Measurements from ENCODE around the gene ABLIM1.

Gene ABLIM1

GRCh38 chr10:114499630-114500190 lies 158.4 kb downstream of the ABLIM1 start:
- in situ Hi-C loops (cut with MboI; ENCODE audit: low sequenced_read_pairs), result no loop called here

DNA sequence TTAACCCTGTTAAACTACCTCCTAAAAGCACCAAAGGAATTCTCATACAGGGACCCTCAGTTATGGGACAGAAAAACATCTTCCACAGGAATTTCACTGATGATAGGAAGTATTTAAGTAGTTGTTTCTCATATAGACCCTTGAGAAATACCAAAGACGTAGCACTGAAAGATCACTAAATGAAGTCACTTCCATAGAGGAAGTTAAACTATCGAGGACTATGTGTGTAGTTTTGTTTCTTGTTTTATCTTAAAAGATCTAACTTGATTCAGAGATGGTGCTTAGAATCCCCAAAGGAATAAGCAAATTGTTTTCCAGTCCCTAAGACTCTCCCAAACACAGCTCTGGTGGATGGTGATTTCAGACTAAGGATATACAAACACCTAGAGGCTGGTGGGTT lies 159.0 kb downstream of the ABLIM1 start:
- in situ Hi-C loops (cut with MboI; ENCODE audit: low sequenced_read_pairs), result no loop called here

DNA sequence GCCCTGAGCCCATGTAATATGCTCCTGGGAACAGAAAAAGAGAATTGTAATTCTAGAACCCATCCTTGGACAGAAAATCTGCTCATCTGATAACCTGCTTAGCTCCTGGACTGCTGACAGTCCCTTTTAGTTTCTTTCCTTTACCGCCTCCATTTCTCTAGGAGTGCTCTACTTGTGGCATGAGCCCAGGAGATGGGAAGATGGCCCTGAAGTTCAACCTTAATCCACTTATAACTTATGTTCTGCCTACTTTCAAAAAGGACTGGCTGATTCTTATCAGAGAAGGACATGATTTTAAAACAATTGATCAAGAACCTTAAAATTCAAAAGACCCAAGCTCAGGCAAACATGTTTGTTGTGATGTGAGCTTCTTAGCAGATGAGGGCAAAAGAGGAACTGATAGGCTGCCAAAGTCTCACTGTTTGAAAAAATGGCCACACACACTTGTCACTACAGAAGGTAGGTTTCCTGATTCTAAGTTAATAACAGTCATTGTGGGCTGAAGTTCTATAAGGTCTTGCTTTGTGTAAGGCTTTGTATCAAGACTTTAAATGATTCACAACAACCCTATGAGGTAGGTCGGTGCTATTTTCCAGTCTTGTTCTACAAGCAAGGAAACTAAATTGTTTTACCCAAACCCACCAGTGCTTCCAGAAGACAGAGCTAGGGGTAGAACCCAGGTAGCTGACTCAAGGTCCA lies 159.5 kb downstream of the ABLIM1 start:
- in situ Hi-C loops (cut with MboI; ENCODE audit: low sequenced_read_pairs), result no loop called here

DNA sequence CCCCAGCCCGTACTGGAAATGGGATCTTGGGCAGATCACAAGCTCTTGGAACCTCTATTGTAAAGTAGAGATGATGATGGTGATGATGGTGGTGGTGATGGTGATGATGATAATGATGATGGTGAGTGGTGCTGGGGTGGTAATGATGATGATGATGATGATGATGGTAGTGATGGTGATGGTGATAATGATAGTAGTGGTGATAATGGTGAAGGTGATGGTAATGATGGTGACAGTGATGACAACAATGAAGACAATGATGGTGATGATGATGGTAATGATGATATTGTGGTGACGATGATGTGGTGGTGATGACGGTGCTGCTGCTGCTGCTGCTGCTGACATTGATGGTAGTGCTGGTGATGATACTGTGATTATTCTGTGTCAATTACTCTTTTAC lies 162.8 kb downstream of the ABLIM1 start:
- in situ Hi-C loops (cut with MboI; ENCODE audit: low sequenced_read_pairs), result no loop called here

- in situ Hi-C loops (cut with MboI; ENCODE audit: low sequenced_read_pairs), result no loop called here
These were observed 165.6 kb downstream of the ABLIM1 start for GRCh38 chr10:114492351-114493037.

- in situ Hi-C loops (cut with MboI; ENCODE audit: low sequenced_read_pairs), result no loop called here
These were observed 166.1 kb downstream of the ABLIM1 start for GRCh38 chr10:114491933-114492332.

DNA sequence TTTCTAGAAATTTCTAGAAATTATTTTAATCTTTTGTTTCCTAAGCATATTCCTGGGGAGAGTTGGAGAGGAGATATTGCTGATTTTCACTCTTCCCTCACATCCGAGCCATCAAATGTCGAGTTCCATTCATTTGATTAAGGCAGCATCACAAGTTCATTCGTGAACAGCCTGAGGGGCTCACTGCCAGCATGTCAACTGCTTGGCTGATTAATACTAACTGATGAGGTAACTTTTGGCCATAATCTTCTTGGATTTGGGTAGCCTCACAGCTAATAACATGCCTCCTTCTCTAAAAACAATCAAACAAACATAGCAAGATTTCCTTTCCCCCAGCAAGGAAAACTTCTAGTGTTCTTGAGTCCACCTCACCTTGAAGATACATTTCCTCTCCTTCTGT lies 166.7 kb downstream of the ABLIM1 start:
- in situ Hi-C loops (cut with MboI; ENCODE audit: low sequenced_read_pairs), result no loop called here

- in situ Hi-C loops (cut with MboI; ENCODE audit: low sequenced_read_pairs), result no loop called here
These were observed 168.4 kb downstream of the ABLIM1 start for GRCh38 chr10:114489521-114490310.

- in situ Hi-C loops (cut with MboI; ENCODE audit: low sequenced_read_pairs), result no loop called here
These were observed 170.1 kb downstream of the ABLIM1 start for GRCh38 chr10:114487815-114488536.

- in situ Hi-C loops (cut with MboI; ENCODE audit: low sequenced_read_pairs), result no loop called here
These were observed 170.9 kb downstream of the ABLIM1 start for GRCh38 chr10:114486938-114487814.

DNA sequence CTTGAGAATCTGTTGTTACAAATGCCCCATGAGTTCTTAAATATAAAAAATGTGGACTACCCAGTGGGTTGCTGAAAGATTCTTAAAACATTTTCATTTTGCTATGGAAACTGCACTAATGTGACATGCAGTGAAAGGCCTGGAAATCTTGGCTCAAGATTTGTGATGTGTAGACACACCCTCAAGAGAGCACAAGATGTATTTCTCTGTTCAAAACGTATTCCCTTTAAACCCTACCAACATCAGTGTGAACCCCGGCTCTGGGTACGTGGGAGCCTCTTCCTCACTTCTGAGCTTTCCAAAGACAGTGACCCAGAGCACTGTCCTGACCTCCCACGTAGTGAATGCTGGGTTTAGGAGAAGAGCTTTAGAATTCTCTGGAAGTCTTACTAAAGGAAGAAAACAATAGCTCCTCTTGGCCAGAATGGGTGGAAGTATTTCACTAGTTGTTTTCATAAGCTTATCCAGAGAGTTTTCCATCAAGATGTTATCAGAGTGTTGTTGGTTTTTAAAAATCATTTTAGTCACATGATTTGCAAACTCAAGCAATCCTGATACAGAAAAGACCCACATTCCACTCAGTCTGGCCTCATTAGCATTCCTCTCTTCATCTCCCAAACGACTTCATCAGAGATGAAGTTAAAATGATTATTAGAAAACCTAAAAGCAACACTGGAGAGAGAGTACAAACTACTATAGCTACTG lies 172.2 kb downstream of the ABLIM1 start:
- in situ Hi-C loops (cut with MboI; ENCODE audit: low sequenced_read_pairs), result no loop called here

GRCh38 chr10:114483575-114483974 lies 174.5 kb downstream of the ABLIM1 start:
- in situ Hi-C loops (cut with MboI; ENCODE audit: low sequenced_read_pairs), result no loop called here

- in situ Hi-C loops (cut with MboI; ENCODE audit: low sequenced_read_pairs), result no loop called here
These were observed 175.4 kb downstream of the ABLIM1 start for GRCh38 chr10:114482480-114483304.

DNA sequence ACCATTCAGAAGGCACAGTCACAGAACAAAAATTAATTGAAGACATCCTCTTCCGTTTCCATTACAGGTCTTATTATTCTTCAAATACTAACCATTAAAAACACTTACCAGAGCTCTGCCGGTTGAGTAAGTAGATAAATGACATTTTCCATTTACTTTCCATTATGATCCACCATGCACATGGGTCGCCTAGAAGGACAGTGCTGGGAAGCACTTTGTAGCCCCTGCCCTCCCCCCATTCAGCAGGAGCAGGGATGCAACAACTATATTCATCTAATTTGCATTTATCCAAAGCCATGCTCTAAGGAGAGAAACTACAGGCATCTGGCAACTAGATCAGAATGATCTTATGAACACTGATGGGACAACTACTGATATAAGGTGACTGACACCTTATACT lies 177.0 kb downstream of the ABLIM1 start:
- in situ Hi-C loops (cut with MboI; ENCODE audit: low sequenced_read_pairs), result no loop called here

- in situ Hi-C loops (cut with MboI; ENCODE audit: low sequenced_read_pairs), result loop anchor here (10.0 kb wide), 1 partner anchor 65 kb away; no protein-coding TSS in a partner anchor
These were observed 178.2 kb downstream of the ABLIM1 start for GRCh38 chr10:114479836-114480235.

GRCh38 chr10:114479307-114479706 lies 178.8 kb downstream of the ABLIM1 start:
- in situ Hi-C loops (cut with MboI; ENCODE audit: low sequenced_read_pairs), result loop anchor here (10.0 kb wide), 1 partner anchor 65 kb away; no protein-coding TSS in a partner anchor

GRCh38 chr10:114478281-114478680 lies 179.8 kb downstream of the ABLIM1 start:
- in situ Hi-C loops (cut with MboI; ENCODE audit: low sequenced_read_pairs), result loop anchor here (10.0 kb wide), 1 partner anchor 67 kb away; no protein-coding TSS in a partner anchor

DNA sequence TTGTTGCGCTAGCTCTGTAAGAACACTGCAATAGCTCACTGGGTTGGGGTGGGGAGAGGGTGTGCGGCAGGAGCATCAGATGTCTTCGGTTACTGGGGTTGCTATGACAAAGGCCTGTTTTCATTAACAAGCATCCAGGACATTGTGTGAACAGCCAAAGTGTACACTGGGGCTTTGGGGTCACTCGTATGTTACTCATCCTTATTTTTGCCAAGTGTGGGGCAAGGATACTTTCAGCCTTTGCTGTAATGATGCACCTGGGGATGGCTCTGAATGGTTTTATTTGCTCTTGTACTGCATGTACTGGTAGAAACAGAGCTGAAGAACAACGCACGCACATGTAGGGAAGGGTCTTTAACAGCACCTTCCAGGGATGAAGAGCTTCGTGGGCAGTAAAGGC lies 180.8 kb downstream of the ABLIM1 start:
- in situ Hi-C loops (cut with MboI; ENCODE audit: low sequenced_read_pairs), result loop anchor here (10.0 kb wide), 1 partner anchor 68 kb away; no protein-coding TSS in a partner anchor

All from HL-60/S4 treated with phorbol 12-myristate 13-acetate at 8.2 ng/mL for 4 days and 3 days (cell line).